Epithelial cell of esophagus (primary cell): ENCODE measurements around the gene TMEM178B.

Experiments used
- DNase-seq: peaks from one replicate; pipeline ENCODE4 v3.0.0; 2010; ENCODE audit warnings: low read depth
- H3K4me3 ChIP-seq: 2 replicates; pipeline ENCODE4 v1.5.1; 2011; ENCODE audit warnings: mild to moderate bottlenecking, low read length, control low read depth
- TF ChIP-seq, protein P1 (sequence below): IDR thresholded peaks from 2 replicates; pipeline ENCODE4 v1.5.1; 2011; ENCODE audit warnings: low read depth, mild to moderate bottlenecking, low read length, control low read depth, inconsistent platforms; ENCODE audit not compliant: insufficient read depth; ENCODE audit errors: missing control alignments

Gene TMEM178B

DNA sequence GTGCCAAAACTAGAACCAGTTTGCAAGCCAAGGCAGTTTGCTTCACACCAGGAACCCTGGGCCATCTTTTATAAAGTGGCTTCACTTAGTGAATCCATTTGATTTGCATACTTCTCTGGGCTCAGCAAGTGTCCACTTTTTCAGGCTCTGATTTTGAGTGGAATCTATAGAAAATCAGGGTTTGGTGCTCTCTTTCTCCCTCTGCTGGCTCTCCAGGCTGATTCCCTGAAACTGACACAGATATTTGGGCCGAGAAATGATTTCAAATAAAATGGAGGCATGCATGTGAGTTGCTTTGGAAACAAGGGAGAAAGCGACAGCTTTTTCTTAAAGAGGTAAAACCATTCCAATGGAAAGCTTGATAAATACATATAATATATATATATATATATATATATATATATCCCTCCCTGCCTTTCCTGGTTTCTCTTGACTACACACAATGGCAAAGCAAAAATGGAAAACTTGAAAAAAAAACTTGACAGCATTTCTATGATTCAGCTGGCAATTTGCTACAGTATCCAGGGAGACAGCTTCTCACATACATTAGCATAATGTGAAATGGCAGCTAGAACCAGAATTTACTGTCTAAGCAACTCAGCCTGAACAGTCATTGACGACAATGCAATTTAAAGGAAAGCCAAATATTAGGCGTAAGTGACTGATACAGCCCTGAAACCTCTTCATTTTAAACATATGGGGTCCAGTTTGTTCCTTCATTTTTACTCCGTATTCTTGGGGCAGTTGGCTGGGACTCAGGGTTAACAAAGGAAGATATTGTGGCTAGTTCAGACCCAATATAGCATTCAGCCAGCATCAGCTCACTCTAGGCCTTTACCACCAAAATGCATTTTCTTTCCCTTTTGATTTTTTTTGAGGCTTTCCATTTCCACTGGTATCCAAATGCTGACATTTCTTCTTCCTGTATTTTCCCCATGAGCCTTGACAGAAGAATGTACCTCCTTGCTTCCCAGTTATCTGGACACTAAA, 188.5 kb downstream of the TMEM178B start:
- TF ChIP-seq, protein P1, sequence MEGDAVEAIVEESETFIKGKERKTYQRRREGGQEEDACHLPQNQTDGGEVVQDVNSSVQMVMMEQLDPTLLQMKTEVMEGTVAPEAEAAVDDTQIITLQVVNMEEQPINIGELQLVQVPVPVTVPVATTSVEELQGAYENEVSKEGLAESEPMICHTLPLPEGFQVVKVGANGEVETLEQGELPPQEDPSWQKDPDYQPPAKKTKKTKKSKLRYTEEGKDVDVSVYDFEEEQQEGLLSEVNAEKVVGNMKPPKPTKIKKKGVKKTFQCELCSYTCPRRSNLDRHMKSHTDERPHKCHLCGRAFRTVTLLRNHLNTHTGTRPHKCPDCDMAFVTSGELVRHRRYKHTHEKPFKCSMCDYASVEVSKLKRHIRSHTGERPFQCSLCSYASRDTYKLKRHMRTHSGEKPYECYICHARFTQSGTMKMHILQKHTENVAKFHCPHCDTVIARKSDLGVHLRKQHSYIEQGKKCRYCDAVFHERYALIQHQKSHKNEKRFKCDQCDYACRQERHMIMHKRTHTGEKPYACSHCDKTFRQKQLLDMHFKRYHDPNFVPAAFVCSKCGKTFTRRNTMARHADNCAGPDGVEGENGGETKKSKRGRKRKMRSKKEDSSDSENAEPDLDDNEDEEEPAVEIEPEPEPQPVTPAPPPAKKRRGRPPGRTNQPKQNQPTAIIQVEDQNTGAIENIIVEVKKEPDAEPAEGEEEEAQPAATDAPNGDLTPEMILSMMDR: no peak
- DNase-seq: no peak
- H3K4me3 ChIP-seq: no peak overlapping the region

DNA sequence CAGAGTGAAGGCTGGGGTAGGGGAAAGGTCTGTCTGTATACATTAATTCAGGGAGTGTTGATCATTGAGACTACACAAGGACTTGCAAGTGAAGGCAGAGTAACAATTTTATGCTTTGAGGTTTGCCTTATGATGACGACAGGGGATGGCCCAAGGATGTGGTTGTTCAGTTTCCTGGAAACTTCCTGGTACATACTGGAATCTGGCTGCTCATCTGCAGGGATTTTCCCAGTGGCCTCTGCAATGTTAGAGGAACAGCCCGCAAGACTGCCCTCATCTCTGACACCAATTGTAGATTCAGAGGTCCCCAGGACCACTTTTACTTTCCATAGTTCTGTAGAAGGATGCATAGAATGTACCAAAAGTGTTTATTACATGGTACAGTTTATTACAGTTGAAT, 189.6 kb downstream of the TMEM178B start:
- TF ChIP-seq, protein P1: no peak
- H3K4me3 ChIP-seq: no peak overlapping the region
- no peak for DNase-seq

DNA sequence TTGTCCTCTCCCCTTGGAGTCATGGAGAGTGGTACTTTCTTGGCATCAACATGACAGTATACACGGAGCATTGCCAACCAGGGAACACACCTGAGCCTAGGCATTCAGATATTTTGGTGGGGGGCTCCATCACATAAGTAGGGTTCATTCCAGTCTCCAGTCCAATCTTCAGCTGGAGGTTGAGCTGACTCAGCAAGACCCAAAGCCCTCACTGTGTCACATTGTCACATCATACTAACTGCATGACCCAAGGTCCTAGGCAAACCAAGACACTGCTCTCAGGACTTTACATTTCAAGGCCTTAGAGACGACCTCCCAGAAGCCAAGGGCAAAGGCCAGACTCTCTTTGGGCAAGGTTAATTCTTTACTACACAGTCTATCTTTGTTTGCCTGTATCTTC, 190.1 kb downstream of the TMEM178B start:
- DNase-seq: no peak
- TF ChIP-seq, protein P1: no peak
- H3K4me3 ChIP-seq: no peak overlapping the region

DNA sequence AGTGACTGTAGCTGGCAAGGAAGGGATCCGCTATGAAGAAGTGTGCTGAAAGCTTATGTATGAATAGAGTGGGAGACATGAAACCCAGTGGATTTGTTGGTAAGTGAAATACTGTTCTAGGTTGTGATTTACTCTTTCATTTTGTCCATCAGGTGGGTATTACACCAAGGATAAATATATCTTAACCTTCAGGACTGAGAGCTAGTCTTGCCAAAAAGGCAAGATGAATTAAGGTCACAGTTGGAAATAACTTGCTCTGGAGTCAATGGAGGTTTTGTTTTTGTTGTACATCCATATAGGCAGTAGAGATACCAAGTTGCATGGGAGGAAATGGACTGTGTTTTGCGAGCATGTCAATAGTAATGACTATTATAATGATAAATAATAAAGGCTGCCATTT, 190.6 kb downstream of the TMEM178B start:
- TF ChIP-seq, protein P1: no peak

DNA sequence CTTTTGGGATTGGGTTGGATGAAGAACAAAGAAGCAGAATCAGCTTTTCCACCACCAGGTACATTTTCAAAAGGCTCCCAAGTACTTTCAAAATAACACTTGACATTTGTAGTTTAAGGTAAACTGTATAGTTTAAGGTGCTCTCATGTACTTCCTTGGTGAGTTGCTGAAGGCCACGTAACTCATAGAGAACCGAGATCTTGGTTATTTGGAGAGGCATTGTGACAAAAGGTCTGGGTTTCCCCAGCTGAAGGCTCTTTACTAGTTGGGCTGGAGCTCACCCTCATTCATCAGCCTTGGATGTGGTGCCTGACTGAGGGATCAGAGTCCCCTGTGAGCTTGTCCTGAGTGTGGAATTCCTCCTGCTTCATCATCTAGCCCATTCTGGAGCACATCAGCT, 191.8 kb downstream of the TMEM178B start:
- no peak overlapping the region for H3K4me3 ChIP-seq
- DNase-seq: no peak
- TF ChIP-seq, protein P1: no peak

More for the DNA sequence above, 190.6 kb downstream of the TMEM178B start:
- H3K4me3 ChIP-seq: no peak overlapping the region
- no peak for DNase-seq

DNA sequence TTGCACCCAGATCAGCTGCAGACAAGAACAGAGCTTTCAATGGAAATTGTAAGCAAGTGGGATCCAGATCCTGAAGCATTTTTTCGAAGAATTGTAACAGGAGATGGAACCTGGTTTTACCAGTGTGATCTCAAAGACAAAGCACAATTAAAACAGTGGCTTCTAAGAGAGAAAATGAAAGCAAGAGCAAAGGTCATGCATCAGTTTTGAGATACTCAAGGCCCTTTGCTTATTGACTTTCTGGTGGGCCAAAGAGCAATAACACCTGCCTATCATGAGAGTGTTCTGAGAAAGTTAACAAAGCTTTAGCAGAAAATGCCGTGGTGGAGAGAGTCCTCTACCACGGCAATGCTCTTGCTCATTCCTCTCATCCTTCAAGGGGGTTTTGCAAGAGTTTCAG, 194.8 kb downstream of the TMEM178B start:
- no peak for DNase-seq
- H3K4me3 ChIP-seq: no peak overlapping the region
- TF ChIP-seq, protein P1: no peak
